ENCODE results near the gene RHOB. TPM values are rescaled to one million over a fixed set of nuclear protein-coding genes. Genes with fewer than 3 reads are reported as not detected.
"Not testable (repeated sequence)": the region's sequence is repeated elsewhere in the genome, so short reads cannot be mapped to it uniquely, and the experiment has no call there.

RHOB gene
- total RNA-seq, 1 donor: 161 TPM

DNA sequence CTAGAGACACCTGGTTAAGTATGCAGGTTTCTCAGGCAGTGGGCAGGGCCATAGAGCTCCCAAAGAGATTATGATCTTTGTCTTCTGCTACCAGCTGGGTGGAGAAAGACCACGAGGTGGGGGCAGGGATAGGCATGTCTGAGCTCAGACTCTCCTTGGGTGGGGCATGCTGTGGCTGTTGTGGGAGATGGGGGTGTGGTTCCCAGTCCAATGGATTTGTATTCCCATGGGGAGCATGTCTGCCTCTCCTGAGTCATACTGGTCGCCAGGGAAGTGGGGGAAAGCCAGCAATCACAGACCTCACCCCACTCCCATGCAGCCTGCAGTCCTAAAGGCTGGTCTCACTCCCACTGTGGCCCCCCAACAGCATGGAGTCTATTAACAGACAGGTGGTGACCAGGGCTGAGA lies 31.4 kb upstream of the RHOB start:
- TF ChIP-seq, protein P1, sequence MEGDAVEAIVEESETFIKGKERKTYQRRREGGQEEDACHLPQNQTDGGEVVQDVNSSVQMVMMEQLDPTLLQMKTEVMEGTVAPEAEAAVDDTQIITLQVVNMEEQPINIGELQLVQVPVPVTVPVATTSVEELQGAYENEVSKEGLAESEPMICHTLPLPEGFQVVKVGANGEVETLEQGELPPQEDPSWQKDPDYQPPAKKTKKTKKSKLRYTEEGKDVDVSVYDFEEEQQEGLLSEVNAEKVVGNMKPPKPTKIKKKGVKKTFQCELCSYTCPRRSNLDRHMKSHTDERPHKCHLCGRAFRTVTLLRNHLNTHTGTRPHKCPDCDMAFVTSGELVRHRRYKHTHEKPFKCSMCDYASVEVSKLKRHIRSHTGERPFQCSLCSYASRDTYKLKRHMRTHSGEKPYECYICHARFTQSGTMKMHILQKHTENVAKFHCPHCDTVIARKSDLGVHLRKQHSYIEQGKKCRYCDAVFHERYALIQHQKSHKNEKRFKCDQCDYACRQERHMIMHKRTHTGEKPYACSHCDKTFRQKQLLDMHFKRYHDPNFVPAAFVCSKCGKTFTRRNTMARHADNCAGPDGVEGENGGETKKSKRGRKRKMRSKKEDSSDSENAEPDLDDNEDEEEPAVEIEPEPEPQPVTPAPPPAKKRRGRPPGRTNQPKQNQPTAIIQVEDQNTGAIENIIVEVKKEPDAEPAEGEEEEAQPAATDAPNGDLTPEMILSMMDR (IDR thresholded peaks at IDR 0.05; ENCODE audit: extremely low read depth, low read depth, low read length): no peak

GRCh38 chr2:20416723-20417122 lies 30.2 kb upstream of the RHOB start:
- Histone ChIP-seq H3K4me2 (ENCODE audit: insufficient read depth, low read length) (no peak overlapping the region), H2AFZ (ENCODE audit: low read length) (no peak overlapping the region), H3K9me3 (ENCODE audit: low read depth, low read length) (no peaks in the 10 kb centered on the region), H3K27me3 (ENCODE audit: insufficient read depth, low read length) (peaks cover 4% of the 10 kb centered on the region), H3K4me3 (ENCODE audit: insufficient read depth, low read length) (no peak overlapping the region), H3K27ac (ENCODE audit: low read depth, low read length) (no peak overlapping the region), H4K20me1 (ENCODE audit: insufficient read depth, low read length) (no peaks in the 10 kb centered on the region), H3K36me3 (ENCODE audit: insufficient read depth, low read length) (no peaks in the 10 kb centered on the region), H3K4me1 (ENCODE audit: insufficient read depth, low read length) (peaks cover 8% of the 10 kb centered on the region), H3K79me2 (ENCODE audit: insufficient read depth, low read length) (no peaks in the 10 kb centered on the region)
- TF ChIP-seq, protein P1 (IDR thresholded peaks at IDR 0.05; ENCODE audit: extremely low read depth, low read depth, low read length): no peak
- DNase-seq (ENCODE audit: insufficient read length, low spot score, missing footprints): no peak

More for the DNA sequence above, 31.4 kb upstream of the RHOB start:
- no peaks in the 10 kb centered on the region for H4K20me1 ChIP-seq (ENCODE audit: insufficient read depth, low read length)
- H3K9me3 ChIP-seq (ENCODE audit: low read depth, low read length): no peaks in the 10 kb centered on the region
- H3K36me3 ChIP-seq (ENCODE audit: insufficient read depth, low read length): no peaks in the 10 kb centered on the region
- H3K27ac ChIP-seq (ENCODE audit: low read depth, low read length): no peak overlapping the region
- DNase-seq (ENCODE audit: insufficient read length, low spot score, missing footprints): no peak
- no peaks in the 10 kb centered on the region for H3K79me2 ChIP-seq (ENCODE audit: insufficient read depth, low read length)
- H3K4me3 ChIP-seq (ENCODE audit: insufficient read depth, low read length): no peak overlapping the region
- H3K4me1 ChIP-seq (ENCODE audit: insufficient read depth, low read length): peaks cover 4% of the 10 kb centered on the region
- no peak overlapping the region for H2AFZ ChIP-seq (ENCODE audit: low read length)
- H3K4me2 ChIP-seq (ENCODE audit: insufficient read depth, low read length): no peak overlapping the region
- H3K27me3 ChIP-seq (ENCODE audit: insufficient read depth, low read length): peaks cover 4% of the 10 kb centered on the region

DNA sequence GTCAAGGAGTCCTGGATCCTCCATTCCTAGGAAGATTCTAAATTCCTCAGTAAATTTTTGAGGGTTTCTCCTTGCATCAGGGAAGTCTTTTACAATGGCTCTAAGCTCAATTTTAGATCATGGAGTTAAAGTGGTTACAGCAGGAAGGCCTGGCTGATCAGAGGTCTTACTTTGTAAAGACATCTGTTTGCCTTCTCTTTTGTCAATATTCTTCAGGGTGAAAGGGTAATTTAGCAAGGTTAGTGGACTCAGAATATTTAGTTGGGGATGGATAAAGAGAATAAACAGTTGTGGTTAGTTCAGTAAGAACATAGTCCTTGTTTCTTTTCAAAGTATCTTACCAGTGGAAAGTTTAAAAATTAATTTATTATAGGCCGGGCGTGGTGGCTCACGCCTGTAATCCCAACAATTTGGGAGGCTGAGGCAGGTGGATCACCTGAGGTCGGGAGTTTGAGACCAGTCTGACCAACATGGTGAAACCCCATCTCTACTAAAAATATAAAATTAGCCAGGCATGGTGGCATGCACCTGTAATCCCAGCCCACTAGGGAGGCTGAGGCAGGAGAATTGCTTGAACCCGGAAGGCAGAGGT lies 29.5 kb upstream of the RHOB start:
- not testable (repeated sequence) for H3K27ac ChIP-seq (ENCODE audit: low read depth, low read length); H3K4me2 ChIP-seq (ENCODE audit: insufficient read depth, low read length); H3K79me2 ChIP-seq (ENCODE audit: insufficient read depth, low read length); H4K20me1 ChIP-seq (ENCODE audit: insufficient read depth, low read length); H3K9me3 ChIP-seq (ENCODE audit: low read depth, low read length); H2AFZ ChIP-seq (ENCODE audit: low read length); H3K27me3 ChIP-seq (ENCODE audit: insufficient read depth, low read length); H3K36me3 ChIP-seq (ENCODE audit: insufficient read depth, low read length); H3K4me3 ChIP-seq (ENCODE audit: insufficient read depth, low read length); DNase-seq (ENCODE audit: insufficient read length, low spot score, missing footprints)
- peaks cover 14% of the 10 kb centered on the region for H3K4me1 ChIP-seq (ENCODE audit: insufficient read depth, low read length)

DNA sequence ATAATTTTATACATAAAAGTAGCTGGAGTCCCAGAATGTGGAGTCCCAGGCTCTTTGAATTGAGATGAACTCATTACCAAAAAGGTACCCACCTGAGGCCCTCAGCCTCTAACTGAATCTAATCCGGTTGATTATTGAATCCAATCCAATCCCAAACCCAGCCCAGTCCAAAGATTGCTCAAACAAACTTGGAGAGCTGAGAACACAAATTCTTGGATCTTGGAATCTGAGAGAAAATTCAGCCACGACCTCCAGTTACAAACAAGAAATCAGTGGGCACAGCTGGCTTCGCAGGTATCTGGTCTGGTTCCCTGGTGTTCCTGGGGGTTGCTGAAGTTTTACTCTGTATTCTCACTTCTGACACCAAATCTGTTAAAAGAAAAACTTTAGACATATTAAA lies 28.4 kb upstream of the RHOB start:
- H3K27ac ChIP-seq (ENCODE audit: low read depth, low read length): no peak overlapping the region
- no peak overlapping the region for H3K4me3 ChIP-seq (ENCODE audit: insufficient read depth, low read length)
- H3K36me3 ChIP-seq (ENCODE audit: insufficient read depth, low read length): no peaks in the 10 kb centered on the region
- no peaks in the 10 kb centered on the region for H3K79me2 ChIP-seq (ENCODE audit: insufficient read depth, low read length)
- H3K4me1 ChIP-seq (ENCODE audit: insufficient read depth, low read length): peaks cover 18% of the 10 kb centered on the region
- H4K20me1 ChIP-seq (ENCODE audit: insufficient read depth, low read length): no peaks in the 10 kb centered on the region
- no peaks in the 10 kb centered on the region for H3K27me3 ChIP-seq (ENCODE audit: insufficient read depth, low read length)
- H3K4me2 ChIP-seq (ENCODE audit: insufficient read depth, low read length): no peak overlapping the region
- no peaks in the 10 kb centered on the region for H3K9me3 ChIP-seq (ENCODE audit: low read depth, low read length)
- no peak overlapping the region for H2AFZ ChIP-seq (ENCODE audit: low read length)
- no peak for DNase-seq (ENCODE audit: insufficient read length, low spot score, missing footprints)
- TF ChIP-seq, protein P1 (IDR thresholded peaks at IDR 0.05; ENCODE audit: extremely low read depth, low read depth, low read length): no peak
